HepG2 (cell line): ENCODE measurements around the gene APOA1. TPM values are rescaled to one million over a fixed set of nuclear protein-coding genes. Genes with fewer than 3 reads are reported as not detected.

Experiments
- GABPB1 ChIP-seq: IDR thresholded peaks from 2 replicates; pipeline ENCODE4 v1.6.1; 2016; ENCODE audit warnings: mild to moderate bottlenecking, missing genetic modification reagents, moderate library complexity, missing compliant biosample characterization
- HES4 ChIP-seq: sonication (generic); formaldehyde crosslinking; IDR thresholded peaks from 2 replicates; pipeline ENCODE4 v1.9.0; 2021; ENCODE audit warnings: mild to moderate bottlenecking, missing genetic modification reagents, borderline replicate concordance
- HINFP ChIP-seq: sonication (generic); formaldehyde crosslinking; IDR thresholded peaks from 2 replicates; pipeline ENCODE4 v1.4.0; 2020; ENCODE audit warnings: low read depth, mild to moderate bottlenecking, missing genetic modification reagents
- HNF4G ChIP-seq, 2 experiments: sonication (generic) in 1 of 2; formaldehyde crosslinking in 1 of 2; IDR thresholded peaks; 2 replicates each; pipeline versions ENCODE4 v1.4.0 to v1.6.1; 2011 to 2020; ENCODE audit warnings: borderline replicate concordance in 2 of 2, low read depth in 2 of 2, mild to moderate bottlenecking in 2 of 2, low read length in 1 of 2, missing genetic modification reagents in 1 of 2, moderate library complexity in 1 of 2
- MEIS1 ChIP-seq: sonication (generic); formaldehyde crosslinking; IDR thresholded peaks from 2 replicates; pipeline ENCODE4 v1.9.0; 2021; ENCODE audit warnings: mild to moderate bottlenecking, missing genetic modification reagents, moderate library complexity, borderline replicate concordance
- MTA1 ChIP-seq: sonication (generic); formaldehyde crosslinking; IDR thresholded peaks from 2 replicates; pipeline ENCODE4 v1.4.0; 2020; ENCODE audit warnings: missing genetic modification reagents, mild to moderate bottlenecking, borderline replicate concordance
- NR0B2 ChIP-seq: sonication (generic); formaldehyde crosslinking; IDR thresholded peaks from 2 replicates; pipeline ENCODE4 v1.4.0; 2020; ENCODE audit warnings: mild to moderate bottlenecking, missing genetic modification reagents
- RAD21 ChIP-seq: fragments of 450-650 bp; formaldehyde crosslinking; IDR thresholded peaks from 2 replicates; pipeline ENCODE4 v1.5.0; 2020; ENCODE audit warnings: mild to moderate bottlenecking
- RERE ChIP-seq: IDR thresholded peaks from 2 replicates; pipeline ENCODE4 v1.6.1; 2016; ENCODE audit warnings: low read depth, missing genetic modification reagents, missing compliant biosample characterization
- SMARCE1 ChIP-seq: fragments of 450-650 bp; IDR thresholded peaks from 2 replicates; pipeline ENCODE4 v1.6.1; 2017; ENCODE audit warnings: borderline replicate concordance
- TCF12 ChIP-seq, 2 experiments: fragments of 450-650 bp in 1 of 2; sonication (generic) in 1 of 2; formaldehyde crosslinking in 1 of 2; IDR thresholded peaks; 2 replicates each; pipeline versions ENCODE4 v1.6.1 to v1.8.0; 2017 to 2022; ENCODE audit warnings: antibody characterized with exemption in 1 of 2, mild to moderate bottlenecking in 1 of 2, missing genetic modification reagents in 1 of 2, moderate library complexity in 1 of 2
- THAP9 ChIP-seq: sonication (generic); formaldehyde crosslinking; IDR thresholded peaks from 2 replicates; pipeline ENCODE4; 2020; ENCODE audit warnings: missing genetic modification reagents, mild to moderate bottlenecking, borderline replicate concordance
- ZNF205 ChIP-seq: IDR thresholded peaks from 2 replicates; pipeline ENCODE4 v1.6.1; 2018; ENCODE audit warnings: missing biosample characterization, missing genetic modification reagents
- ZNF260 ChIP-seq: sonication (generic); formaldehyde crosslinking; IDR thresholded peaks from 2 replicates; pipeline ENCODE4 v1.4.0; 2020; ENCODE audit warnings: missing genetic modification reagents, low read depth, mild to moderate bottlenecking, borderline replicate concordance
- ZNF674 ChIP-seq: sonication (generic); formaldehyde crosslinking; IDR thresholded peaks from 2 replicates; pipeline ENCODE4 v1.5.0; 2020; ENCODE audit warnings: low read depth, mild to moderate bottlenecking, missing genetic modification reagents
- ZNF724P ChIP-seq: sonication (generic); formaldehyde crosslinking; IDR thresholded peaks from 2 replicates; pipeline ENCODE4 v1.8.0; 2022; ENCODE audit warnings: missing genetic modification reagents, borderline replicate concordance
- ZZZ3 ChIP-seq: sonication (generic); formaldehyde crosslinking; IDR thresholded peaks from 2 replicates; pipeline ENCODE4 v1.4.0; 2020; ENCODE audit warnings: missing genetic modification reagents, mild to moderate bottlenecking, borderline replicate concordance
- polyA plus RNA-seq, 8 experiments: library from polyadenylated mRNA; depleted of rRNA in 3 of 8; stranded (reverse) in 7 of 8; unstranded in 1 of 8; fragments of >200 nt; fragmentation: Illumina TruSeq in 4 of 8; extraction: Trizol in 4 of 8; gene quantifications; 2 replicates each; pipeline versions ENCODE4 v1.2.1 to v1.2.3, GENCODE V29; 2011 to 2016; ENCODE audit warnings: low read depth in 4 of 8, missing spikeins in 1 of 8, mixed read lengths in 1 of 8; ENCODE audit not compliant: insufficient read depth in 1 of 8
- total RNA-seq, 5 experiments: library from RNA; depleted of rRNA; stranded (reverse); fragments of >200 nt; fragmentation: Illumina TruSeq; extraction: Trizol; gene quantifications; 2 replicates each; pipeline ENCODE4 v1.2.3, GENCODE V29; 2016; ENCODE audit warnings: low read depth in 1 of 5

Gene APOA1
- total and polyA plus RNA-seq, 2 of the 13 experiments (the other 11 are each of a cell fraction or from before 2014, with no cell fraction given), result 1,973 to 5,485 TPM

- TF ChIP-seq ZNF674 (CRISPR knock-in tag) (no peak), NR0B2 (CRISPR knock-in tag) (peak; percentile 58; the same call in 1 of the 2 replicates), HINFP (CRISPR knock-in tag) (peak; percentile 64; the same call in 1 of the 2 replicates), RAD21 (peak; percentile 65), ZNF205 (CRISPR knock-in tag) (no peak), SMARCE1 (no peak), HNF4G (IDR thresholded peaks at IDR 0.05; ENCODE audit: borderline replicate concordance, low read depth, low read length) (peak; percentile 95), HNF4G (CRISPR knock-in tag; IDR thresholded peaks at IDR 0.05; ENCODE audit: borderline replicate concordance, low read depth) (peak; percentile 96), ZNF724P (CRISPR knock-in tag) (peak; percentile 40; the same call in 1 of the 2 replicates), THAP9 (CRISPR knock-in tag) (no peak; the same call in 1 of the 2 replicates), RERE (peak; percentile 61; the same call in 1 of the 2 replicates), HES4 (CRISPR knock-in tag) (peak; percentile 68; the same call in 1 of the 2 replicates), GABPB1 (CRISPR knock-in tag) (peak; percentile 40), ZZZ3 (CRISPR knock-in tag) (no peak), MTA1 (CRISPR knock-in tag) (peak; percentile 50; the same call in 1 of the 2 replicates), ZNF260 (CRISPR knock-in tag) (no peak), MEIS1 (CRISPR knock-in tag) (peak; percentile 22; the same call in 1 of the 2 replicates), TCF12 (IDR thresholded peaks at IDR 0.05) (no peak), TCF12 (CRISPR knock-in tag; IDR thresholded peaks at IDR 0.05) (peak; percentile 42; the same call in 1 of the 2 replicates)
Observed at GRCh38 chr11:116829525-116830183, 7.8 kb downstream of the APOA1 start, which contains the start of gene APOC3 (continued).
